ENCODE data around the gene TLCD2.
A peak's percentile ranks its signal among the peaks of the same experiment; 100 is the strongest.

Gene TLCD2

DNA sequence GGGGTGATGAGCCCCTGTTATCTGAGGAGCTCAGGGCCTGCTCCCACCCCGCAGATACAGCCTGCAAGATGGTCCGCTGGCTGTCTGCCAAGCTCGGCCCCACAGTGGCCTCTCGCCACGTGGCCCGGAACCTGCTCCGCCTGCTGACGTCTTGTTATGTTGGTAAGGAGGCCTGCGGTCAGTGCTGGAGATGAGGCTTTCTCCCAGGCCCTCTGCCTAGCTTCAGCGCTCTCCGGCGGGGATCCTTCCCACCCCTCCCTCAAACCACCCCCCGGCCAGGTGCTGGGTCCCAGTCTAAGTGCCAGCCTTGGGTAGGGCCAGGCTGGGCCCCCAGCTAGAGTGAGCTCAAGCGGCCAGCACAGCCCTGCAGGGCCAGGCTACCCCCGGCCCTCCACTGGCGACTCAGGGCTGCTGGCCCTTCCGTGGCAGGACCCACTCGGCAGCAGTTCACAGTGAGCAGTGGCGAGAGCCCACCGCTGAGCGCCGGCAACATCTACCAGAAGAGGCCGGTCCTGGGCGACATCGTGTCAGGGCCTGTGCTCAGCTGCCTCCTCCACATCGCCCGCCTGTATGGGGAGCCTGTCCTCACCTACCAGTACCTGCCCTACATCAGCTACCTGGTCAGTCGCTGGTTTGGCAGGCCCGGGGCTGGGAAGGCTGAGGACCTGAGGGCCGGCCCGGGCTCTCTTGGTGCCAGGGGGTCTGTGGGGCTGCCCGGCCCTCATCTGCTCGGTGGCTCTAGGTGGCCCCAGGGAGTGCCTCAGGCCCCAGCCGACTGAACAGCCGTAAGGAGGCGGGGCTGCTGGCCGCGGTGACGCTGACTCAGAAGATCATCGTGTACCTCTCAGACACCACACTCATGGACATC, 20.4 kb upstream of the TLCD2 start:
- Histone ChIP-seq H3K4me3 (peak overlapping the region; percentile 55), H3K27ac (peak overlapping the region; percentile 52 to 95)
- no peak for DNase-seq (ENCODE audit: low spot score)
- TF ChIP-seq, protein P1, sequence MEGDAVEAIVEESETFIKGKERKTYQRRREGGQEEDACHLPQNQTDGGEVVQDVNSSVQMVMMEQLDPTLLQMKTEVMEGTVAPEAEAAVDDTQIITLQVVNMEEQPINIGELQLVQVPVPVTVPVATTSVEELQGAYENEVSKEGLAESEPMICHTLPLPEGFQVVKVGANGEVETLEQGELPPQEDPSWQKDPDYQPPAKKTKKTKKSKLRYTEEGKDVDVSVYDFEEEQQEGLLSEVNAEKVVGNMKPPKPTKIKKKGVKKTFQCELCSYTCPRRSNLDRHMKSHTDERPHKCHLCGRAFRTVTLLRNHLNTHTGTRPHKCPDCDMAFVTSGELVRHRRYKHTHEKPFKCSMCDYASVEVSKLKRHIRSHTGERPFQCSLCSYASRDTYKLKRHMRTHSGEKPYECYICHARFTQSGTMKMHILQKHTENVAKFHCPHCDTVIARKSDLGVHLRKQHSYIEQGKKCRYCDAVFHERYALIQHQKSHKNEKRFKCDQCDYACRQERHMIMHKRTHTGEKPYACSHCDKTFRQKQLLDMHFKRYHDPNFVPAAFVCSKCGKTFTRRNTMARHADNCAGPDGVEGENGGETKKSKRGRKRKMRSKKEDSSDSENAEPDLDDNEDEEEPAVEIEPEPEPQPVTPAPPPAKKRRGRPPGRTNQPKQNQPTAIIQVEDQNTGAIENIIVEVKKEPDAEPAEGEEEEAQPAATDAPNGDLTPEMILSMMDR (IDR thresholded peaks at IDR 0.05), result no peak

DNA sequence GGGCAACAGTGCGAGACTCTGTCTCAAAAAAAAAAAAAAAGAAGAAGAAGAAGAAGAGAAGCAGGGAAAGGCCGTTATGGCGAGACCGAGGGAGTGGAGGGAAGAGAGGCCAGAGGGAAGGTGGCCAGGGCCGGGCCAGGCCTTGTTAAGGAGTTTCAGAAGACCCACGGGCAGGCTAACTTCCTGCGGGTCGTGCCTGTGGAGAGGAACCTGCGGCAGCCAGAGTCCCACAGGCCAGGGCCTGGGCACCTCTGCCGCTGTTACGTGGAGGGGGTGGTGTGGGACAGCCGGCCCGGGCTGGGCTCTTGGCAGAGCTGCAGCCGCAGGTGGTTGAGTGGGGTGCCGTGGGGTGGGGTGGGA, 19.8 kb upstream of the TLCD2 start:
- Histone ChIP-seq H3K27ac (peak overlapping the region in 1 of 2 donors; percentile 95), H3K4me3 (peak overlapping the region; percentile 55)
- no peak for DNase-seq (ENCODE audit: low spot score)
- TF ChIP-seq, protein P1 (IDR thresholded peaks at IDR 0.05), result no peak

DNA sequence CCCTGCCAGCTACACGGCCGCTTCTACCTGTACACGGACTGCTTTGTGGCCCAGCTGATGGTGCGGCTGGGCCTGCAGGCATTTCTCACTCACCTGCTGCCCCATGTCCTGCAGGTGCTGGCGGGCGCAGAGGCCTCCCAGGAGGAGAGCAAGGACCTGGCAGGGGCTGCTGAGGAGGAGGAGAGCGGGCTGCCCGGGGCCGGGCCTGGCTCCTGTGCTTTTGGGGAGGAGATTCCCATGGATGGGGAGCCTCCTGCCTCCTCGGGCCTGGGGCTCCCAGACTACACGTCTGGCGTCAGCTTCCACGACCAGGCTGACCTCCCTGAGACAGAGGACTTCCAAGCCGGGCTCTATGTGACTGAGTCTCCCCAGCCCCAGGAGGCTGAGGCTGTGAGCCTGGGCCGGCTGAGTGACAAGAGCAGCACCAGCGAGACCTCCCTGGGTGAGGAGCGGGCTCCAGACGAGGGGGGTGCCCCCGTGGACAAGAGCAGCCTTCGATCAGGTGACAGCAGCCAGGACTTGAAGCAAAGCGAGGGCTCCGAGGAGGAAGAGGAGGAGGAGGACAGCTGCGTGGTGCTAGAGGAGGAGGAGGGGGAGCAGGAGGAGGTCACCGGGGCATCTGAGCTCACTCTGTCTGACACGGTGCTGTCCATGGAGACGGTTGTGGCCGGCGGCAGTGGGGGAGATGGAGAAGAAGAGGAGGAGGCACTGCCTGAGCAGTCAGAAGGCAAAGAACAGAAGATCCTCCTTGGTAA, 17.9 kb upstream of the TLCD2 start:
- H3K27ac ChIP-seq, result no peak overlapping the region

DNA sequence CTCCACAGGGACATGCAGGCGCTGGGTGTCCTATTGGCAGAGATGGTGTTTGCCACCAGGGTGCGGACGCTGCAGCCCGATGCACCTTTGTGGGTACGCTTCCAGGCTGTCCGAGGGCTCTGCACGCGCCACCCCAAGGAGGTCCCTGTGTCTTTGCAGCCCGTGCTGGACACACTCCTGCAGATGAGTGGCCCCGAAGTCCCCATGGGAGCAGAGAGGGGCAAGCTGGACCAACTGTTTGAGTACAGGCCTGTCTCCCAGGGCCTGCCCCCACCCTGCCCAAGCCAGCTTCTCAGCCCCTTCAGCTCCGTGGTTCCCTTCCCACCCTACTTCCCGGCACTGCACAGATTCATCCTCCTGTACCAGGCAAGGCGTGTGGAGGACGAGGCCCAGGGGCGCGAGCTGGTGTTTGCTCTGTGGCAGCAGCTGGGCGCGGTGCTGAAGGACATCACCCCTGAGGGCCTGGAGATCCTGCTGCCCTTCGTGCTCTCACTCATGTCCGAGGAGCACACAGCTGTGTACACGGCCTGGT, 17.1 kb upstream of the TLCD2 start:
- H3K4me3 ChIP-seq, result no peak overlapping the region
- DNase-seq (ENCODE audit: low spot score), result peak; percentile 73
- H3K27ac ChIP-seq, result no peak overlapping the region
- TF ChIP-seq, protein P1 (IDR thresholded peaks at IDR 0.05), result no peak

More for the DNA sequence above, 17.9 kb upstream of the TLCD2 start:
- H3K4me3 ChIP-seq, result no peak overlapping the region
- no peak for DNase-seq (ENCODE audit: low spot score)
- TF ChIP-seq, protein P1 (IDR thresholded peaks at IDR 0.05), result no peak

DNA sequence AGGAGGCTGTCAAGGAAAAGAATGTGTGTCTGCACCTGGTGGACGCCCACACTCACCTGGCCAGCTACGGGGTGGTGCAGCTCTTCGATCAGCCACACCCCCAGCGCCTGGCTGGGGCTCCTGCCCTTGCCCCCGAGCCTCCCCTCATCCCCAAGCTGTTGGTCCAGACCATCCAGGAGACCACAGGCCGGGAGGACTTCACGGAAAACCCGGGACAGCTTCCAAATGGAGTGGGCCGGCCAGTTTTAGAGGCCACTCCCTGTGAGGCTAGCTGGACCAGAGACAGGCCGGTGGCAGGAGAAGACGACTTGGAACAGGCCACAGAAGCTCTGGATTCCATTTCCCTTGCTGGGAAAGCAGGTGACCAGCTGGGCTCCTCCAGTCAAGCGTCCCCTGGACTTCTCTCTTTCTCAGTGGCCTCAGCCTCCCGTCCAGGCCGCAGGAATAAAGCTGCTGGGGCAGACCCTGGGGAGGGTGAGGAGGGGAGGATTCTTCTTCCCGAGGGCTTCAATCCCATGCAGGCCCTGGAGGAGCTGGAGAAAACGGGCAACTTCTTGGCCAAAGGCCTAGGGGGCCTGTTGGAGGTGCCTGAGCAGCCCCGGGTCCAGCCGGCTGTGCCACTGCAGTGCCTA, 16.6 kb upstream of the TLCD2 start:
- Histone ChIP-seq H3K4me3 (no peak overlapping the region), H3K27ac (no peak overlapping the region)
- DNase-seq (ENCODE audit: low spot score), result no peak
- TF ChIP-seq, protein P1 (IDR thresholded peaks at IDR 0.05), result no peak

DNA sequence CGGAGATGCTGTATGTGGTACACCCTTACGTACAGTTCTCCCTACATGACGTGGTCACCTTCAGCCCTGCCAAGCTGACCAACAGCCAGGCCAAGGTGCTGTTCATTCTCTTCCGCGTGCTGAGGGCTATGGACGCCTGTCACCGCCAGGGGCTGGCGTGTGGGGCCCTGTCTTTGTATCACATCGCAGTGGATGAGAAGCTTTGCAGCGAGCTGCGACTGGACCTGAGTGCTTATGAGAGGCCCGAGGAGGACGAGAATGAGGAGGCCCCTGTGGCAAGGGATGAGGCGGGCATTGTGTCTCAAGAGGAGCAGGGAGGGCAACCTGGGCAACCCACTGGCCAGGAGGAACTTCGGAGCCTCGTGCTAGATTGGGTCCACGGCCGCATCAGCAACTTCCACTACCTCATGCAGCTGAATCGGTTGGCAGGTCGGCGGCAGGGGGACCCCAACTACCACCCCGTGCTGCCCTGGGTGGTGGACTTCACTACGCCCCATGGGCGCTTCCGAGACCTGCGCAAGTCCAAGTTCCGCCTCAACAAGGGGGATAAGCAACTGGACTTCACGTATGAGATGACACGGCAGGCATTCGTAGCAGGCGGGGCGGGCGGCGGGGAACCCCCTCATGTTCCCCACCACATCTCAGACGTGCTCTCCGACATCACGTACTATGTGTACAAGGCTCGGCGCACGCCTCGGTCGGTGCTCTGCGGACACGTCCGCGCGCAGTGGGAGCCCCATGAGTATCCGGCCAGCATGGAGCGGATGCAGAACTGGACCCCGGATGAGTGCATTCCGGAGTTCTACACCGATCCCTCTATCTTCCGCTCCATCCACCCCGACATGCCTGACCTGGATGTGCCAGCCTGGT, 15.7 kb upstream of the TLCD2 start:
- peak overlapping the region; percentile 91 for H3K4me3 ChIP-seq
- peak; percentile 74 for DNase-seq (ENCODE audit: low spot score)
- TF ChIP-seq, protein P1 (IDR thresholded peaks at IDR 0.05), result no peak
- peak overlapping the region in 1 of 2 donors; percentile 92 for H3K27ac ChIP-seq

All from coronary artery (tissue), 2 donors.